Fibroblast of lung (primary cell): ENCODE measurements around the gene KLHL13.

Source experiments
- CTCF ChIP-seq, 2 donors: IDR thresholded peaks in 1 of 2; conservative IDR thresholded peaks in 1 of 2; 1 replicate in 1 of 2; 2 replicates in 1 of 2; pipeline ENCODE4 v1.5.1; 2011 to 2012; ENCODE audit warnings: low read length in 2 of 2, control low read depth in 1 of 2, inconsistent platforms in 1 of 2, low read depth in 1 of 2, mild to moderate bottlenecking in 1 of 2
- EZH2 ChIP-seq: IDR thresholded peaks from 2 replicates; pipeline ENCODE4 v1.5.1; 2012; ENCODE audit warnings: low read length, control low read depth, mild to moderate bottlenecking; ENCODE audit errors: missing control alignments

GRCh38 chrX:117898226-117898625 lies 218.4 kb downstream of the KLHL13 start:
- TF ChIP-seq CTCF (conservative IDR thresholded peaks at IDR 0.05 in 1 of 2, IDR thresholded peaks at IDR 0.05 in 1 of 2; ENCODE audit: low read depth in 1 of 2, low read length in 2 of 2), result no peak
- TF ChIP-seq EZH2, result no peak
